Measurements from ENCODE around the gene RHOT1. TPM values are rescaled to one million over a fixed set of nuclear protein-coding genes. Genes with fewer than 3 reads are reported as not detected.

The RHOT1 gene
- total RNA-seq, 1 experiment from 2014 or later, result 24.4 TPM

DNA sequence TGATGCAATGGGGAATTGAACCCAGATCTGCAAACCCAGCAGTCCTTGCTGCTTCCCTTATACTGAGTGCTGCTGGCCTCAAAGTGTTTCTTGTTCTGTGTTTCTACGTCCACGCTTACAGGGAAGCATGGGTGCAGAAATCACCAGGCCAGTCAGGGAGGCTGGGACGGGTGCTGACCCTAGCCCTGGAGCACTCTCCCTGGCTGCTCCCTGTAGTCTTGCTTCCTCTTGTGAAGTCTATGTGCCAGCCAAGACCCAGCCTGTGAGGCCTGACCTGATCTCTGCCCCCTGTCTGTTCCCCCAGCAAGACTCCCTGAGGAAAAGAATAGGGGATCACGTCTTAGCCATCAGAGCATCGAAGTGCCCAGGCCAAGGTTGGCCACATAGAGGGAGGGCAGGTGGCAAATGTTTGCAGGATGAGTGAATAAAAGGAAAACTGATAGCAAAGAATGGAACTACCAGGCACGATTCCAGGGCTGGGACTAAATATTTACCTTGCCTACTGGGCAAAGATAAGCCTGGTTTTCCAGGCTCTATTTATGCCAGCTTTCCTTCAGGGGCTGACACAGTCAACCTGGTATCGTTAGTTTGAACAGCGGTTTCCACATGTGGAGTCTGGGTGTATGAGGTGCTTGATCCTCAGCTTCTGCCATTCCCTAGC, 41.2 kb upstream of the RHOT1 start:
- no peak for TF ChIP-seq CTCF (conservative IDR thresholded peaks at IDR 0.05)
- Histone ChIP-seq H3K27ac (ENCODE audit: insufficient read length, low read depth, low read length) (no peak overlapping the region), H3K9ac (ENCODE audit: extremely low read depth, insufficient read length, low read length) (no peak overlapping the region), H4K20me1 (ENCODE audit: control insufficient read depth, insufficient read depth, insufficient read length) (no peaks in the 10 kb centered on the region), H2BK5ac (ENCODE audit: insufficient read length, low read length) (no peak overlapping the region), H2BK15ac (ENCODE audit: low read depth, low read length) (no peak overlapping the region), H3K9me3 (ENCODE audit: control insufficient read depth, low read depth, low read length) (no peaks in the 10 kb centered on the region), H3K23me2 (ENCODE audit: insufficient read length, low read depth, low read length, poor library complexity, severe bottlenecking) (no peaks in the 10 kb centered on the region), H4K5ac (ENCODE audit: insufficient read length, low read depth, low read length) (no peak overlapping the region), H3K4me1 (ENCODE audit: insufficient read depth, low read length) (peaks cover 9% of the 10 kb centered on the region; the same call in 1 of the 2 replicates), H3K79me1 (ENCODE audit: insufficient read depth, low read depth, low read length, poor library complexity, severe bottlenecking) (no peaks in the 10 kb centered on the region), H4K8ac (replicated peaks; ENCODE audit: insufficient read length, low read depth, low read length) (no peak overlapping the region), H3K4ac (ENCODE audit: low read depth, low read length) (no peak overlapping the region), H2AK5ac (ENCODE audit: insufficient read length, low read length) (no peak overlapping the region), H2BK120ac (ENCODE audit: low read depth, low read length, poor library complexity, severe bottlenecking) (no peak overlapping the region), H2AFZ (ENCODE audit: low read length) (no peak overlapping the region), H3K14ac (ENCODE audit: insufficient read depth, low read length) (no peak overlapping the region; the same call in 1 of the 2 replicates), H3K18ac (ENCODE audit: insufficient read length, low read depth, low read length) (no peak overlapping the region), H4K91ac (ENCODE audit: insufficient read length, low read depth, low read length) (no peak overlapping the region), H3K56ac (ENCODE audit: insufficient read length, low read depth, low read length) (no peak overlapping the region), H3K27me3 (ENCODE audit: insufficient read depth, low read length) (no peaks in the 10 kb centered on the region), H3K23ac (ENCODE audit: insufficient read length, low read depth, low read length) (no peak overlapping the region), H3K4me2 (ENCODE audit: insufficient read depth, insufficient read length, low read length) (no peak overlapping the region), H3T11ph (ENCODE audit: low read length) (no peak overlapping the region), H3K79me2 (ENCODE audit: insufficient read depth, low read length) (no peaks in the 10 kb centered on the region), H2BK12ac (ENCODE audit: insufficient read length, low read depth, low read length) (no peak overlapping the region), H2BK20ac (ENCODE audit: low read depth, low read length, poor library complexity, severe bottlenecking) (no peak overlapping the region)
- no CpG with 5 or more reads among the region's 8 CpGs for WGBS (ENCODE audit: extremely low coverage, insufficient read length, low lambda C conversion rate)
- peaks cover 0 to 5% (median 5%) of the 10 kb centered on the region in 3 experiments; a peak in 1 of 7 replicates for H3K36me3 Mint-ChIP-seq (ENCODE audit: insufficient read depth in 1 of 3, low read depth in 3 of 3)
- DNase-seq, result no peak
- no peaks in the 10 kb centered on the region for H3K9me3 Mint-ChIP-seq
- H3K27ac Mint-ChIP-seq, result peak overlapping the region in 2 of 3 experiments; percentile 45 to 72; a peak in 5 of 7 replicates
- H3K4me1 Mint-ChIP-seq, result peaks cover 27 to 31% of the 10 kb centered on the region in 2 experiments
- H3K4me3 Mint-ChIP-seq, result no peak overlapping the region
- no peaks in the 10 kb centered on the region; the same call in 1 of the 2 replicates for H3K27me3 Mint-ChIP-seq (ENCODE audit: low read depth)

All from H9 (cell line).